DOHH2 (cell line): ENCODE measurements around the gene BLM.

Experiments
- H3F3A ChIP-seq: fragments of 200-600 bp; sonication (generic), shearing (Covaris generic); 2 replicates; pipeline ENCODE4 v1.6.0; 2016; ENCODE audit warnings: antibody characterized with exemption, mild to moderate bottlenecking; ENCODE audit not compliant: control insufficient read depth, insufficient read depth
- H3K27ac ChIP-seq: fragments of 200-600 bp; sonication (generic); 2 replicates; pipeline ENCODE4 v1.5.1; 2014; ENCODE audit warnings: low read depth, mild to moderate bottlenecking, low read length, moderate library complexity
- H3K27me3 ChIP-seq: fragments of 200-600 bp; sonication (generic); 2 replicates; pipeline ENCODE4 v1.6.1; 2014; ENCODE audit warnings: mild to moderate bottlenecking, low read length, mixed read lengths; ENCODE audit not compliant: control insufficient read depth
- H3K36me3 ChIP-seq: fragments of 200-600 bp; sonication (generic); 2 replicates; pipeline ENCODE4 v1.6.1; 2014; ENCODE audit warnings: mild to moderate bottlenecking, low read length, moderate library complexity, mixed read lengths; ENCODE audit not compliant: control insufficient read depth
- H3K4me1 ChIP-seq: fragments of 200-600 bp; sonication (generic); 2 replicates; pipeline ENCODE4 v1.6.1; 2014; ENCODE audit warnings: mild to moderate bottlenecking, low read length, mixed read lengths; ENCODE audit not compliant: control insufficient read depth
- H3K4me2 ChIP-seq: fragments of 200-600 bp; sonication (generic); 2 replicates; pipeline ENCODE4 v1.6.0; 2014; ENCODE audit warnings: mild to moderate bottlenecking, low read length, moderate library complexity
- H3K4me3 ChIP-seq: fragments of 200-600 bp; sonication (generic); 2 replicates; pipeline ENCODE4 v1.5.1; 2014; ENCODE audit warnings: mild to moderate bottlenecking, low read length, mixed read lengths
- H3K79me2 ChIP-seq: fragments of 200-600 bp; sonication (generic); 2 replicates; pipeline ENCODE4 v1.6.1; 2014; ENCODE audit warnings: mild to moderate bottlenecking, low read length, mixed read lengths; ENCODE audit not compliant: control insufficient read depth
- H3K9me2 ChIP-seq: fragments of 200-600 bp; sonication (generic); replicated peaks from 2 replicates; pipeline ENCODE4 v1.6.1; 2014; ENCODE audit warnings: mild to moderate bottlenecking, low read length, mixed read lengths; ENCODE audit not compliant: control insufficient read depth
- H3K9me3 ChIP-seq: fragments of 200-600 bp; sonication (generic); 2 replicates; pipeline ENCODE4 v1.6.1; 2014; ENCODE audit warnings: antibody characterized with exemption, low read length, mixed read lengths; ENCODE audit not compliant: control insufficient read depth, insufficient read depth
- H4K20me1 ChIP-seq: fragments of 200-600 bp; sonication (generic); 2 replicates; pipeline ENCODE4 v1.6.0; 2014; ENCODE audit warnings: low read depth, mild to moderate bottlenecking, antibody characterized with exemption, low read length, moderate library complexity; ENCODE audit not compliant: control insufficient read depth, insufficient read depth
- EZH2phosphoT487 ChIP-seq: fragments of 200-600 bp; sonication (generic); IDR thresholded peaks from 2 replicates; pipeline ENCODE4 v1.6.1; 2017; ENCODE audit warnings: borderline replicate concordance, mild to moderate bottlenecking, antibody characterized with exemption, low read length, moderate library complexity, mixed read lengths
- TF ChIP-seq, protein P1 (sequence below): fragments of 200-600 bp; sonication (generic); IDR thresholded peaks from one replicate; pipeline ENCODE4 v1.5.1; 2014; ENCODE audit warnings: antibody characterized with exemption, mild to moderate bottlenecking, low read depth, low read length; ENCODE audit not compliant: poor library complexity, severe bottlenecking

Gene BLM

DNA sequence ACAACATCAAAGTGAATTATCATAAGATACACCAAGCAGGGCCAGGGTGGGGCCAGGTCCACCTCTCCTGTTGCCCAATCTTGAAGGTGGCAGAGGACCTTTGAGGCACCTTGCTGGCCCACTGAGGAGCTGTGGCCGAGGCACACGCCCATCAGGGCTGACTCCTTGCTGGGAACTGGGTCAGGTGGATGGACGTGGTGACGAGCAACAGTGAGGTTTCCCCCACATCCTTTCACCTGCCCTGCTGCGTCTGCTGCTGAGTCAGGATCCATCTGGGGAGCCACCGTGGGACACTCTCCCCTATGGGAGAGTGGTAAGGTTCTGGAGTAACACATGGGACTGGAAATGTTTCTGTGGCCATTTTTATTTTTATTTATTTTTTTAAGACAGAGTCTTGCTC is 134.0 kb downstream of the BLM start:
- H3K9me3 ChIP-seq = no peaks in the 10 kb centered on the region
- no peak for TF ChIP-seq EZH2phosphoT487
- TF ChIP-seq, protein P1, sequence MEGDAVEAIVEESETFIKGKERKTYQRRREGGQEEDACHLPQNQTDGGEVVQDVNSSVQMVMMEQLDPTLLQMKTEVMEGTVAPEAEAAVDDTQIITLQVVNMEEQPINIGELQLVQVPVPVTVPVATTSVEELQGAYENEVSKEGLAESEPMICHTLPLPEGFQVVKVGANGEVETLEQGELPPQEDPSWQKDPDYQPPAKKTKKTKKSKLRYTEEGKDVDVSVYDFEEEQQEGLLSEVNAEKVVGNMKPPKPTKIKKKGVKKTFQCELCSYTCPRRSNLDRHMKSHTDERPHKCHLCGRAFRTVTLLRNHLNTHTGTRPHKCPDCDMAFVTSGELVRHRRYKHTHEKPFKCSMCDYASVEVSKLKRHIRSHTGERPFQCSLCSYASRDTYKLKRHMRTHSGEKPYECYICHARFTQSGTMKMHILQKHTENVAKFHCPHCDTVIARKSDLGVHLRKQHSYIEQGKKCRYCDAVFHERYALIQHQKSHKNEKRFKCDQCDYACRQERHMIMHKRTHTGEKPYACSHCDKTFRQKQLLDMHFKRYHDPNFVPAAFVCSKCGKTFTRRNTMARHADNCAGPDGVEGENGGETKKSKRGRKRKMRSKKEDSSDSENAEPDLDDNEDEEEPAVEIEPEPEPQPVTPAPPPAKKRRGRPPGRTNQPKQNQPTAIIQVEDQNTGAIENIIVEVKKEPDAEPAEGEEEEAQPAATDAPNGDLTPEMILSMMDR = no peak
- peaks cover 45% of the 10 kb centered on the region for H3K4me1 ChIP-seq
- no peaks in the 10 kb centered on the region for H3K36me3 ChIP-seq
- H3K27ac ChIP-seq = no peak overlapping the region
- H3K27me3 ChIP-seq = peaks cover 5% of the 10 kb centered on the region
- no peaks in the 10 kb centered on the region for H4K20me1 ChIP-seq
- no peak overlapping the region for H3K4me3 ChIP-seq
- 0 out of 2 replicates have a peak, but pooled peaks cover 7% of the 10 kb centered on the region for H3F3A ChIP-seq
- H3K4me2 ChIP-seq = no peak overlapping the region
- H3K9me2 ChIP-seq = no peaks in the 10 kb centered on the region
- no peaks in the 10 kb centered on the region for H3K79me2 ChIP-seq

DNA sequence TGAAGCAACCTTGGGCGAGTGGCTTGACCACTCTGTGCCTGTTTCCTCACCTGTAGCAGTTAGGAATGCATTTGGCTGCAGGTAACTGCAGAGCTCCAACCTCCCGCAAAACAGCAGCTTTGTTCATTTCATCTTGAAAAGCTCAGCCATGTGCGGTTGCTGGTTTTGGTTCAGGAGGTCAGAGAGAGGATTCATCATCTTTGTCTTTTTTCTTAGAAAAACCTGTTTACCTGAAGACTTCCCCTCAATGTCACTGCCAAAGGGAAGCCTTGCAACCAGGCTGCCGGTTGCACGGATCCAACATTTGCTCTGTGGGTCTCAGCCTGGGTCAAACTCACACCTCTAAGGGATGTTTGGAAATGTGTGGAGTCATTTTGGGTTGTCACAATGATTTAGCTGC is 134.8 kb downstream of the BLM start:
- H3K4me3 ChIP-seq = no peak overlapping the region
- no peaks in the 10 kb centered on the region for H3K9me3 ChIP-seq
- H3K36me3 ChIP-seq = no peaks in the 10 kb centered on the region
- H4K20me1 ChIP-seq = no peaks in the 10 kb centered on the region
- peak overlapping the region; percentile 77; the same call in 1 of the 2 replicates for H3K4me2 ChIP-seq
- peaks cover 53% of the 10 kb centered on the region for H3K4me1 ChIP-seq
- H3F3A ChIP-seq = 0 out of 2 replicates have a peak, but pooled peaks cover 7% of the 10 kb centered on the region
- TF ChIP-seq EZH2phosphoT487 = no peak
- TF ChIP-seq, protein P1 = no peak
- H3K79me2 ChIP-seq = no peaks in the 10 kb centered on the region
- H3K9me2 ChIP-seq = no peaks in the 10 kb centered on the region
- H3K27me3 ChIP-seq = peaks cover 5% of the 10 kb centered on the region
- H3K27ac ChIP-seq = no peak overlapping the region

DNA sequence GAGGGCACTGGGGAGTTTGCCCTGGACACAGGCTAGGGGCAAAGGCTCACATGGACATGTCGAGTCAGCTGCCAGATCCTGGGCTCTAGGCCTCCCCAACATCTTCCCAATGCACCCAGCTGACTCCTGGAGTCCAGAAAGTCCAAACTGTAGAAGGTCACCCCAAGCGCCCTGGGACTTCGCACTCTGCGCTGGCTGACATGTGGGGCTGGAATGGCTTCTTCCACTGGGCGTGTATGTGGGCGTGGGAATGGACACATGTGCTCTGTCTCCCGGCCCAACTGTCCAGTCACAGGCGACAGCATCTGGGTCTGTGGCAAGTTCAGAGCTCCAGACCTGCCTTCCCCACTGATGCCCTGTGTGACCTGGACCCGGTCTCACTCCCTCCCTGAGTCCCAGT is 138.0 kb downstream of the BLM start:
- H3K4me3 ChIP-seq = no peak overlapping the region
- peaks cover 7% of the 10 kb centered on the region; the same call in 1 of the 2 replicates for H3F3A ChIP-seq
- peaks cover 5% of the 10 kb centered on the region for H3K27me3 ChIP-seq
- H3K4me2 ChIP-seq = no peak overlapping the region
- no peaks in the 10 kb centered on the region for H3K9me3 ChIP-seq
- H3K27ac ChIP-seq = no peak overlapping the region
- no peaks in the 10 kb centered on the region for H3K79me2 ChIP-seq
- H3K9me2 ChIP-seq = no peaks in the 10 kb centered on the region
- H4K20me1 ChIP-seq = no peaks in the 10 kb centered on the region
- H3K36me3 ChIP-seq = no peaks in the 10 kb centered on the region
- H3K4me1 ChIP-seq = peaks cover 58% of the 10 kb centered on the region
- TF ChIP-seq EZH2phosphoT487 = no peak
- TF ChIP-seq, protein P1 = no peak
